Measurements from ENCODE around the gene CDC5L. TPM values are rescaled to one million over a fixed set of nuclear protein-coding genes. Genes with fewer than 3 reads are reported as not detected.

Gene CDC5L
- total and polyA plus RNA-seq, 3 experiments from 2014 or later: 14.9 to 29.9 (median 27.4) TPM

- Mint-ChIP-seq H3K27ac (no peak overlapping the region), H3K4me1 (no peaks in the 10 kb centered on the region), H3K4me3 (no peak overlapping the region), H3K27me3 (peaks cover 9 to 28% of the 10 kb centered on the region in 2 donors), H3K36me3 (no peaks in the 10 kb centered on the region), H3K9me3 (no peaks in the 10 kb centered on the region)
- no peak for DNase-seq
- ChIA-PET CTCF (no interaction called here), POLR2A (no interaction called here)
- Histone ChIP-seq H3K27me3 (ENCODE audit: insufficient read depth, low read length, poor library complexity, severe bottlenecking) (no peaks in the 10 kb centered on the region), H3K9me3 (ENCODE audit: low read length) (no peaks in the 10 kb centered on the region), H3K4me1 (ENCODE audit: insufficient read depth, low read length) (no peaks in the 10 kb centered on the region), H3K4me3 (ENCODE audit: low read length) (no peak overlapping the region), H3K27ac (ENCODE audit: low read depth, low read length) (no peak overlapping the region), H3K36me3 (ENCODE audit: insufficient read depth, low read length) (no peaks in the 10 kb centered on the region)
These were observed 94.3 kb downstream of the CDC5L start for GRCh38 chr6:44481760-44482159.

GRCh38 chr6:44485601-44486401 lies 98.3 kb downstream of the CDC5L start:
- no peak overlapping the region for H3K4me3 Mint-ChIP-seq
- no peaks in the 10 kb centered on the region for H3K36me3 Mint-ChIP-seq
- Histone ChIP-seq H3K4me3 (ENCODE audit: low read length) (no peak overlapping the region), H3K4me1 (ENCODE audit: insufficient read depth, low read length) (no peaks in the 10 kb centered on the region), H3K27ac (ENCODE audit: low read depth, low read length) (no peak overlapping the region), H3K27me3 (ENCODE audit: insufficient read depth, low read length, poor library complexity, severe bottlenecking) (no peaks in the 10 kb centered on the region), H3K9me3 (ENCODE audit: low read length) (no peaks in the 10 kb centered on the region), H3K36me3 (ENCODE audit: insufficient read depth, low read length) (no peaks in the 10 kb centered on the region)
- CTCF ChIA-PET: interaction anchor here (0.9 to 1.0 kb wide), 2 partner anchors 10 to 28 kb away, joined by 3 to 6 read pairs; no protein-coding TSS in a partner anchor
- H3K9me3 Mint-ChIP-seq: no peaks in the 10 kb centered on the region
- H3K27ac Mint-ChIP-seq: no peak overlapping the region
- POLR2A ChIA-PET: no interaction called here
- H3K27me3 Mint-ChIP-seq: peaks cover 12 to 47% of the 10 kb centered on the region in 2 donors
- DNase-seq: no peak
- H3K4me1 Mint-ChIP-seq: no peaks in the 10 kb centered on the region

- no peak overlapping the region for H3K4me3 Mint-ChIP-seq
- no peak overlapping the region for H3K27ac Mint-ChIP-seq
- H3K4me1 Mint-ChIP-seq: no peaks in the 10 kb centered on the region
- H3K4me1 ChIP-seq (ENCODE audit: insufficient read depth, low read length): no peaks in the 10 kb centered on the region
- ChIA-PET POLR2A (no interaction called here), CTCF (interaction anchor here (0.5 to 0.9 kb wide), 2 partner anchors 27 to 193 kb away, joined by 3 read pairs; no protein-coding TSS in a partner anchor)
- H3K27me3 Mint-ChIP-seq: peaks cover 10 to 45% of the 10 kb centered on the region in 2 donors
- DNase-seq: no peak
- no peak overlapping the region for H3K4me3 ChIP-seq (ENCODE audit: low read length)
- H3K9me3 ChIP-seq (ENCODE audit: low read length): no peaks in the 10 kb centered on the region
- no peaks in the 10 kb centered on the region for H3K9me3 Mint-ChIP-seq
- no peaks in the 10 kb centered on the region for H3K27me3 ChIP-seq (ENCODE audit: insufficient read depth, low read length, poor library complexity, severe bottlenecking)
- H3K36me3 ChIP-seq (ENCODE audit: insufficient read depth, low read length): no peaks in the 10 kb centered on the region
- no peak overlapping the region for H3K27ac ChIP-seq (ENCODE audit: low read depth, low read length)
- no peaks in the 10 kb centered on the region for H3K36me3 Mint-ChIP-seq
These were observed 99.5 kb downstream of the CDC5L start for GRCh38 chr6:44487002-44487401.

- no peaks in the 10 kb centered on the region for H3K27me3 ChIP-seq (ENCODE audit: insufficient read depth, low read length, poor library complexity, severe bottlenecking)
- ChIA-PET CTCF (no interaction called here), POLR2A (no interaction called here)
- no peaks in the 10 kb centered on the region for H3K9me3 Mint-ChIP-seq
- no peaks in the 10 kb centered on the region for H3K4me1 ChIP-seq (ENCODE audit: insufficient read depth, low read length)
- no peaks in the 10 kb centered on the region for H3K36me3 ChIP-seq (ENCODE audit: insufficient read depth, low read length)
- H3K27ac ChIP-seq (ENCODE audit: low read depth, low read length): no peak overlapping the region
- no peak overlapping the region for H3K27ac Mint-ChIP-seq
- no peak for DNase-seq
- no peaks in the 10 kb centered on the region for H3K4me1 Mint-ChIP-seq
- no peak overlapping the region for H3K4me3 ChIP-seq (ENCODE audit: low read length)
- peaks cover 10 to 40% of the 10 kb centered on the region in 2 donors for H3K27me3 Mint-ChIP-seq
- H3K36me3 Mint-ChIP-seq: no peaks in the 10 kb centered on the region
- H3K4me3 Mint-ChIP-seq: no peak overlapping the region
- no peaks in the 10 kb centered on the region for H3K9me3 ChIP-seq (ENCODE audit: low read length)
These were observed 100.1 kb downstream of the CDC5L start for GRCh38 chr6:44487586-44487985.

GRCh38 chr6:44489910-44490604 lies 102.6 kb downstream of the CDC5L start:
- Histone ChIP-seq H3K4me1 (ENCODE audit: insufficient read depth, low read length) (no peaks in the 10 kb centered on the region), H3K27ac (ENCODE audit: low read depth, low read length) (no peak overlapping the region), H3K4me3 (ENCODE audit: low read length) (no peak overlapping the region), H3K9me3 (ENCODE audit: low read length) (no peaks in the 10 kb centered on the region), H3K36me3 (ENCODE audit: insufficient read depth, low read length) (no peaks in the 10 kb centered on the region), H3K27me3 (ENCODE audit: insufficient read depth, low read length, poor library complexity, severe bottlenecking) (no peaks in the 10 kb centered on the region)
- Mint-ChIP-seq H3K27ac (no peak overlapping the region), H3K9me3 (no peaks in the 10 kb centered on the region), H3K4me1 (no peaks in the 10 kb centered on the region), H3K27me3 (peaks cover 7 to 43% of the 10 kb centered on the region in 2 donors), H3K36me3 (no peaks in the 10 kb centered on the region), H3K4me3 (no peak overlapping the region)
- no peak for DNase-seq
- POLR2A ChIA-PET: no interaction called here
- CTCF ChIA-PET: interaction anchor here (1.9 kb wide), 1 partner anchor 15 kb away, joined by 7 read pairs; no protein-coding TSS in a partner anchor

- no peaks in the 10 kb centered on the region for H3K9me3 ChIP-seq (ENCODE audit: low read length)
- H3K36me3 Mint-ChIP-seq: no peaks in the 10 kb centered on the region
- CTCF ChIA-PET: no interaction called here
- no peaks in the 10 kb centered on the region for H3K36me3 ChIP-seq (ENCODE audit: insufficient read depth, low read length)
- no peaks in the 10 kb centered on the region for H3K9me3 Mint-ChIP-seq
- H3K4me1 ChIP-seq (ENCODE audit: insufficient read depth, low read length): no peaks in the 10 kb centered on the region
- H3K27me3 Mint-ChIP-seq: peaks cover 7 to 30% of the 10 kb centered on the region in 2 donors
- H3K4me3 ChIP-seq (ENCODE audit: low read length): no peak overlapping the region
- no peak overlapping the region for H3K27ac ChIP-seq (ENCODE audit: low read depth, low read length)
- POLR2A ChIA-PET: no interaction called here
- no peak overlapping the region for H3K27ac Mint-ChIP-seq
- DNase-seq: no peak
- H3K4me3 Mint-ChIP-seq: no peak overlapping the region
- no peaks in the 10 kb centered on the region for H3K27me3 ChIP-seq (ENCODE audit: insufficient read depth, low read length, poor library complexity, severe bottlenecking)
- no peaks in the 10 kb centered on the region for H3K4me1 Mint-ChIP-seq
These were observed 105.6 kb downstream of the CDC5L start for GRCh38 chr6:44493132-44493531.

- Histone ChIP-seq H3K27ac (ENCODE audit: low read depth, low read length) (no peak overlapping the region), H3K36me3 (ENCODE audit: insufficient read depth, low read length) (no peaks in the 10 kb centered on the region), H3K4me3 (ENCODE audit: low read length) (no peak overlapping the region), H3K27me3 (ENCODE audit: insufficient read depth, low read length, poor library complexity, severe bottlenecking) (no peaks in the 10 kb centered on the region), H3K4me1 (ENCODE audit: insufficient read depth, low read length) (no peaks in the 10 kb centered on the region), H3K9me3 (ENCODE audit: low read length) (no peaks in the 10 kb centered on the region)
- CTCF ChIA-PET: no interaction called here
- Mint-ChIP-seq H3K9me3 (no peaks in the 10 kb centered on the region), H3K36me3 (no peaks in the 10 kb centered on the region), H3K4me1 (no peaks in the 10 kb centered on the region), H3K27ac (no peak overlapping the region), H3K4me3 (no peak overlapping the region), H3K27me3 (peaks cover 7 to 25% of the 10 kb centered on the region in 2 donors)
- POLR2A ChIA-PET: no interaction called here
- DNase-seq: no peak
These were observed 106.1 kb downstream of the CDC5L start for GRCh38 chr6:44493593-44493992.

GRCh38 chr6:44494011-44494501 lies 106.5 kb downstream of the CDC5L start:
- Mint-ChIP-seq H3K36me3 (no peaks in the 10 kb centered on the region), H3K9me3 (no peaks in the 10 kb centered on the region), H3K27me3 (peaks cover 10 to 20% of the 10 kb centered on the region in 2 donors), H3K4me1 (no peaks in the 10 kb centered on the region), H3K27ac (no peak overlapping the region), H3K4me3 (no peak overlapping the region)
- H3K9me3 ChIP-seq (ENCODE audit: low read length): no peaks in the 10 kb centered on the region
- H3K36me3 ChIP-seq (ENCODE audit: insufficient read depth, low read length): no peaks in the 10 kb centered on the region
- CTCF ChIA-PET: no interaction called here
- no peaks in the 10 kb centered on the region for H3K27me3 ChIP-seq (ENCODE audit: insufficient read depth, low read length, poor library complexity, severe bottlenecking)
- POLR2A ChIA-PET: no interaction called here
- H3K4me3 ChIP-seq (ENCODE audit: low read length): no peak overlapping the region
- H3K27ac ChIP-seq (ENCODE audit: low read depth, low read length): no peak overlapping the region
- DNase-seq: no peak
- H3K4me1 ChIP-seq (ENCODE audit: insufficient read depth, low read length): no peaks in the 10 kb centered on the region
